Gastrocnemius medialis (tissue), 4 donors: ENCODE measurements around the gene S100PBP. TPM values are rescaled to one million over a fixed set of nuclear protein-coding genes. Genes with fewer than 3 reads are reported as not detected.

Source experiments
- ATAC-seq, 2 donors: fragments of 150-250 bp; one replicate each; pipeline ENCODE4 v1.9.1; 2016
- DNase-seq, 2 donors: peaks; one replicate each; pipeline ENCODE4 v3.0.0-alpha.2; 2019
- H3K27ac ChIP-seq, 4 donors: fragments of 200-600 bp; sonication (generic); 1 replicate in 1 of 4; 2 replicates in 3 of 4; pipeline ENCODE4 v1.5.1; 2016 to 2018; ENCODE audit warnings: mild to moderate bottlenecking in 2 of 4, moderate library complexity in 1 of 4
- H3K27me3 ChIP-seq, 3 donors: fragments of 200-600 bp; sonication (generic) in 2 of 3; 1 replicate in 1 of 3; 2 replicates in 2 of 3; pipeline versions ENCODE4 v1.5.1 to v1.6.0; 2016 to 2019; ENCODE audit warnings: mild to moderate bottlenecking in 1 of 3, moderate library complexity in 1 of 3
- H3K36me3 ChIP-seq, 2 donors: fragments of 200-600 bp; sonication (generic) in 1 of 2; one replicate each; pipeline ENCODE4 v1.5.1; 2017 to 2018
- H3K4me1 ChIP-seq, 2 donors: fragments of 200-600 bp; sonication (generic) in 1 of 2; one replicate each; pipeline ENCODE4 v1.5.1; 2016 to 2017; ENCODE audit warnings: mild to moderate bottlenecking in 2 of 2
- H3K4me3 ChIP-seq, 4 donors: fragments of 200-600 bp; sonication (generic) in 3 of 4; 1 replicate in 1 of 4; 2 replicates in 3 of 4; pipeline ENCODE4 v1.5.1; 2016 to 2019; ENCODE audit warnings: mild to moderate bottlenecking in 2 of 4
- H3K9me3 ChIP-seq, 3 donors: fragments of 200-600 bp; sonication (generic) in 2 of 3; 1 replicate in 1 of 3; 2 replicates in 2 of 3; pipeline ENCODE4 v1.5.1; 2016 to 2019
- CTCF ChIP-seq, 5 experiments: fragments of 450-650 bp in 3 of 5; fragments of 200-600 bp in 2 of 5; sonication (generic) in 2 of 5; IDR thresholded peaks in 4 of 5; conservative IDR thresholded peaks in 1 of 5; 1 replicate in 4 of 5; 2 replicates in 1 of 5; pipeline ENCODE4 v1.5.1; 2016 to 2019; ENCODE audit warnings: antibody characterized with exemption in 5 of 5, mild to moderate bottlenecking in 3 of 5, moderate library complexity in 3 of 5
- POLR2A ChIP-seq, 2 donors: fragments of 450-650 bp; IDR thresholded peaks; one replicate each; pipeline ENCODE4 v1.6.1; 2017; ENCODE audit warnings: antibody characterized with exemption in 2 of 2, mild to moderate bottlenecking in 2 of 2, moderate library complexity in 2 of 2
- in situ Hi-C, 4 donors: fragments of 200-750 bp; cut with MboI; loops; one replicate each; pipeline versions ENCODE4 v1.15.0 to v1.8.0; 2017; ENCODE audit warnings: low sequenced_read_pairs in 4 of 4
- intact Hi-C: fragments of 100-400 bp; cut with DNase I; formaldehyde crosslinking; loops from one replicate; pipeline ENCODE4 v1.15.1; 2023; ENCODE audit warnings: low total_unique reads
- total RNA-seq, 4 donors: library from RNA; depleted of rRNA; stranded (reverse); fragments of >200 nt; gene quantifications; one replicate each; pipeline versions ENCODE4 v1.1.0 to v1.2.3, GENCODE V29; 2016

The S100PBP gene
- 10 to 100 TPM in 2 of 4 donors, 1 to 10 TPM in 2; 4.9 to 11.5 (median 9.9) TPM for total RNA-seq

GRCh38 chr1:32817159-32817814 lies at the start of gene S100PBP, which contains the start of gene YARS1:
TSS of gene S100PBP (plus strand) at chr1:32817653. CDS start at chr1:32826100, 8,447 bp downstream.
TSS of gene YARS1 (minus strand) at chr1:32817358. CDS start at chr1:32817244, 114 bp downstream.
- in situ Hi-C loops = no loop called here
- intact Hi-C loops = loop anchor here (1.0 to 5.0 kb wide), 4 partner anchors 115 to 655 kb away; partner anchors contain the start of genes RBBP4, SYNC and ZSCAN20
- H3K4me1 ChIP-seq = peaks cover 45 to 47% of the 10 kb centered on the region in 2 donors

GRCh38 chr1:32768110-32768850 lies 49.2 kb upstream of the S100PBP start:
- Histone ChIP-seq H3K4me1 (peaks cover 3 to 5% of the 10 kb centered on the region in 2 donors), H3K9me3 (no peaks in the 10 kb centered on the region), H3K27me3 (no peaks in the 10 kb centered on the region), H3K36me3 (peaks cover 0 to 1% of the 10 kb centered on the region in 2 donors), H3K4me3 (no peak overlapping the region), H3K27ac (no peak overlapping the region)
- ATAC-seq (no peak), DNase-seq (no peak)
- intact Hi-C loops = no loop called here
- TF ChIP-seq CTCF (IDR thresholded peaks at IDR 0.05 in 4 of 5, conservative IDR thresholded peaks at IDR 0.05 in 1 of 5) (no peak), POLR2A (IDR thresholded peaks at IDR 0.05) (no peak)
- in situ Hi-C loops = no loop called here

More at GRCh38 chr1:32817159-32817814, at the start of gene S100PBP, which contains the start of gene YARS1:
- no peaks in the 10 kb centered on the region for H3K36me3 ChIP-seq
- peak; percentile 97 for TF ChIP-seq POLR2A (IDR thresholded peaks at IDR 0.05)
- TF ChIP-seq CTCF (IDR thresholded peaks at IDR 0.05 in 4 of 5, conservative IDR thresholded peaks at IDR 0.05 in 1 of 5) = peak in 3 of 5 experiments; percentile 28 to 52 (median 39)
- H3K27me3 ChIP-seq = no peaks in the 10 kb centered on the region
- peak; percentile 90 to 92 for ATAC-seq
- peak within 1 kb of the TSS; percentile 95 to 99 (median 96) for H3K27ac ChIP-seq
- H3K9me3 ChIP-seq = no peaks in the 10 kb centered on the region
- H3K4me3 ChIP-seq = peak within 1 kb of the TSS; percentile 91 to 98 (median 93)
- peak; percentile 99 for DNase-seq

- DNase-seq (no peak), ATAC-seq (no peak)
- TF ChIP-seq POLR2A (IDR thresholded peaks at IDR 0.05) (no peak), CTCF (IDR thresholded peaks at IDR 0.05 in 4 of 5, conservative IDR thresholded peaks at IDR 0.05 in 1 of 5) (no peak)
- H3K4me3 ChIP-seq = no peak overlapping the region
- peaks cover 0 to 13% of the 10 kb centered on the region in 2 donors for H3K36me3 ChIP-seq
- no peaks in the 10 kb centered on the region for H3K27me3 ChIP-seq
- intact Hi-C loops (no loop called here), in situ Hi-C loops (loop anchor here in 2 of 4 donors (10.0 kb wide), 2 partner anchors 55 to 245 kb away; no protein-coding TSS in a partner anchor)
- H3K27ac ChIP-seq = no peak overlapping the region
- H3K9me3 ChIP-seq = no peaks in the 10 kb centered on the region
- H3K4me1 ChIP-seq = peaks cover 3 to 5% of the 10 kb centered on the region in 2 donors
These were observed 47.8 kb upstream of the S100PBP start for GRCh38 chr1:32769524-32770220.

GRCh38 chr1:32770221-32770731 lies 47.2 kb upstream of the S100PBP start:
- Histone ChIP-seq H3K27ac (no peak overlapping the region), H3K4me3 (no peak overlapping the region), H3K36me3 (peaks cover 0 to 19% of the 10 kb centered on the region in 2 donors), H3K9me3 (no peaks in the 10 kb centered on the region), H3K27me3 (no peaks in the 10 kb centered on the region), H3K4me1 (peaks cover 3 to 5% of the 10 kb centered on the region in 2 donors)
- in situ Hi-C loops = loop anchor here in 2 of 4 donors (10.0 kb wide), 2 partner anchors 55 to 245 kb away; no protein-coding TSS in a partner anchor
- no peak for TF ChIP-seq CTCF (IDR thresholded peaks at IDR 0.05 in 4 of 5, conservative IDR thresholded peaks at IDR 0.05 in 1 of 5)
- TF ChIP-seq POLR2A (IDR thresholded peaks at IDR 0.05) = no peak
- no peak for ATAC-seq
- no peak for DNase-seq
- intact Hi-C loops = no loop called here
